K562 (cell line): Measurements from ENCODE around the gene SOCS7. TPM values are rescaled to one million over a fixed set of nuclear protein-coding genes. Genes with fewer than 3 reads are reported as not detected.
A peak's percentile ranks its signal among the peaks of the same experiment; 100 is the strongest.

ENCODE experiments used
- CBX8 ChIP-seq: fragments of 200-600 bp; sonication (generic); IDR thresholded peaks from 2 replicates; pipeline ENCODE4 v1.6.1; 2012; ENCODE audit warnings: borderline replicate concordance, mixed run types, low read depth, mild to moderate bottlenecking, moderate library complexity, mixed read lengths, low read length, control low read depth, inconsistent platforms; ENCODE audit not compliant: poor library complexity, severe bottlenecking; ENCODE audit errors: extremely low read depth
- CC2D1A ChIP-seq: fragments of 450-650 bp; IDR thresholded peaks from 2 replicates; pipeline ENCODE4 v1.6.1; 2017; ENCODE audit warnings: mild to moderate bottlenecking
- EWSR1 ChIP-seq: fragments of 450-650 bp; IDR thresholded peaks from 2 replicates; pipeline ENCODE4 v1.6.1; 2018; ENCODE audit warnings: borderline replicate concordance, mild to moderate bottlenecking, low read depth, moderate library complexity; ENCODE audit not compliant: partially characterized antibody
- GTF3C2 ChIP-seq: IDR thresholded peaks from 3 replicates; pipeline ENCODE4 v1.6.1; 2011; ENCODE audit warnings: borderline replicate concordance, mild to moderate bottlenecking, moderate library complexity; ENCODE audit not compliant: insufficient read length; ENCODE audit errors: extremely low read depth
- NCOA4 ChIP-seq: fragments of 450-650 bp; IDR thresholded peaks from 2 replicates; pipeline ENCODE4 v1.6.1; 2018; ENCODE audit warnings: mild to moderate bottlenecking; ENCODE audit not compliant: partially characterized antibody
- RAD21 ChIP-seq, 2 experiments: fragments of 250-450 bp in 1 of 2; fragments of 450-650 bp in 1 of 2; sonication (Bioruptor Pico) in 1 of 2; formaldehyde crosslinking in 1 of 2; IDR thresholded peaks in 1 of 2; conservative IDR thresholded peaks in 1 of 2; 2 replicates each; pipeline versions ENCODE4 v1.4.0 to v1.8.0; 2020 to 2022; ENCODE audit warnings: mild to moderate bottlenecking in 2 of 2, moderate library complexity in 1 of 2
- RERE ChIP-seq: sonication (generic); formaldehyde crosslinking; IDR thresholded peaks from 2 replicates; pipeline ENCODE4 v1.8.0; 2023; ENCODE audit warnings: missing genetic modification reagents, mild to moderate bottlenecking, borderline replicate concordance
- YBX1 ChIP-seq: fragments of 450-650 bp; IDR thresholded peaks from 2 replicates; pipeline ENCODE4 v1.7.1; 2016; ENCODE audit warnings: mild to moderate bottlenecking
- ZFP30 ChIP-seq: fragments of 250-450 bp; sonication (Bioruptor Pico); IDR thresholded peaks from 2 replicates; pipeline ENCODE4 v1.8.0; 2022; ENCODE audit warnings: moderate library complexity, mild to moderate bottlenecking, inconsistent platforms, borderline replicate concordance
- ZNF407 ChIP-seq: fragments of 450-650 bp; IDR thresholded peaks from 2 replicates; pipeline ENCODE4 v1.6.1; 2016; ENCODE audit warnings: low read depth
- polyA plus RNA-seq, 8 experiments: library from polyadenylated mRNA; depleted of rRNA in 4 of 8; stranded (reverse) in 5 of 8; unstranded in 3 of 8; fragments of >200 nt; fragmentation: Nextera tagmentation in 2 of 8; fragmentation: Illumina TruSeq in 1 of 8; extraction: Ambion mirVana in 2 of 8; extraction: Trizol in 1 of 8; gene quantifications; 2 replicates each; pipeline versions ENCODE4 v1.2.1 to v1.2.3, GENCODE V29; 2011 to 2014; ENCODE audit warnings: inconsistent platforms in 1 of 8, missing spikeins in 1 of 8
- total RNA-seq, 7 experiments: library from RNA; depleted of rRNA in 6 of 7; stranded (reverse); fragments of >200 nt in 6 of 7; fragmentation: Illumina TruSeq in 2 of 7; extraction: Trizol in 2 of 7; gene quantifications; 2 replicates each; pipeline versions ENCODE4 v1.2.1 to v1.2.3, GENCODE V29; 2011 to 2021; ENCODE audit warnings: low replicate concordance in 1 of 7

SOCS7 gene
- total and polyA plus RNA-seq, 9 of the 15 experiments (the other 6 are each of a cell fraction or from before 2014, with no cell fraction given) = 0.94 to 14.5 (median 8.2) TPM

GRCh38 chr17:38444151-38444550, 92.5 kb downstream of the SOCS7 start (continued):
- TF ChIP-seq GTF3C2 (no peak), EWSR1 (no peak), CC2D1A (peak; percentile 79), YBX1 (no peak), NCOA4 (no peak), RERE (CRISPR knock-in tag) (no peak), ZNF407 (no peak), CBX8 (no peak), ZFP30 (CRISPR knock-in tag) (no peak), RAD21 (CRISPR knock-in tag; conservative IDR thresholded peaks at IDR 0.05 in 1 of 2, IDR thresholded peaks at IDR 0.05 in 1 of 2) (peak; percentile 65 to 93)
